Measurements from ENCODE around the gene ZNF654. TPM values are rescaled to one million over a fixed set of nuclear protein-coding genes. Genes with fewer than 3 reads are reported as not detected.
"Not testable (repeated sequence)": the region's sequence is repeated elsewhere in the genome, so short reads cannot be mapped to it uniquely, and the experiment has no call there.

The ZNF654 gene
- total and polyA plus RNA-seq, 2 donors (not counting 3 experiments of a cell fraction or from before 2014, with no cell fraction given), result 2.9 to 14.6 TPM

DNA sequence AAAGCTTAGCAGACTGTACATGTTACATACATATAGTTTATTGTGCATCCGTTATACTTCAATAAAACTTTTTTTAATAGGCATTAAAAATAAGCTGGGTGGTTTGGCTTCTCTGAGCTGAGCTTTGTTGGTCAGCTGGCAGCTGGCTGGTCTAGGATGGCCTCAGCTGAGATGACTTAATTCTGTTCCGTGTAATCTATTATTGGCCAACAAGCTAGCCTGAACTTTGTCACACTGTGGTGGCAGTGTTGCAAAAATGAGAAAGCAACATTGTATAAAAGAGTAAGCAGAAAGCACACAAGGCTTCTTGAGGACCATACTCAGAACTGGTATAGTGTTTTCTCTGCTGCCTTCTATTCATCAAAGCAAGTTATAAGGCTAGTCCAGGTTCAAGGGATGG lies 45.5 kb upstream of the ZNF654 start:
- Histone ChIP-seq H3K4me3 (replicated peaks in 1 of 3; ENCODE audit: insufficient read depth in 1 of 3, low read depth in 1 of 3, low read length in 3 of 3) (no peak overlapping the region), H3K9ac (replicated peaks; ENCODE audit: extremely low read depth, insufficient read depth, low read length) (no peak overlapping the region), H3K9me1 (replicated peaks; ENCODE audit: control insufficient read depth, extremely low read depth, insufficient read depth, low read length) (no peaks in the 10 kb centered on the region), H3K4me2 (ENCODE audit: insufficient read depth, low read length) (no peak overlapping the region), H2AFZ (ENCODE audit: low read depth, low read length) (no peak overlapping the region), H3K79me2 (ENCODE audit: control insufficient read depth, insufficient read depth, low read length) (no peaks in the 10 kb centered on the region), H3K27ac (ENCODE audit: insufficient read depth, low read depth, low read length) (no peak overlapping the region), H3K4me1 (ENCODE audit: control insufficient read depth, extremely low read depth, insufficient read depth, low read length) (no peaks in the 10 kb centered on the region), H3K36me3 (ENCODE audit: control insufficient read depth in 2 of 2, extremely low read depth in 1 of 2, insufficient read depth in 2 of 2, low read length in 2 of 2) (no peaks in the 10 kb centered on the region), H4K20me1 (replicated peaks; ENCODE audit: control insufficient read depth, extremely low read depth, insufficient read depth, low read length) (no peaks in the 10 kb centered on the region), H3K27me3 (ENCODE audit: control insufficient read depth in 2 of 2, insufficient read depth in 2 of 2, low read length in 2 of 2) (no peaks in the 10 kb centered on the region), H3K9me3 (replicated peaks; ENCODE audit: control insufficient read depth, insufficient read depth, low read length) (no peaks in the 10 kb centered on the region)
- FAIRE-seq (no peak), DNase-seq (ENCODE audit: low read depth, low spot score) (no peak)
- TF ChIP-seq POLR2AphosphoS5 (IDR thresholded peaks at IDR 0.05; ENCODE audit: insufficient read depth, low read depth, low read length) (no peak), GATA2 (IDR thresholded peaks at IDR 0.05; ENCODE audit: insufficient read depth, insufficient read length, low read depth, low read length) (no peak), EZH2 (IDR thresholded peaks at IDR 0.05; ENCODE audit: borderline replicate concordance, low read depth, low read length, severe bottlenecking) (no peak), MYC (IDR thresholded peaks at IDR 0.05; ENCODE audit: low read depth, low read length) (no peak), JUN (IDR thresholded peaks at IDR 0.05; ENCODE audit: borderline replicate concordance, insufficient read depth, insufficient read length, low read depth) (no peak)
- TF ChIP-seq, protein P1, sequence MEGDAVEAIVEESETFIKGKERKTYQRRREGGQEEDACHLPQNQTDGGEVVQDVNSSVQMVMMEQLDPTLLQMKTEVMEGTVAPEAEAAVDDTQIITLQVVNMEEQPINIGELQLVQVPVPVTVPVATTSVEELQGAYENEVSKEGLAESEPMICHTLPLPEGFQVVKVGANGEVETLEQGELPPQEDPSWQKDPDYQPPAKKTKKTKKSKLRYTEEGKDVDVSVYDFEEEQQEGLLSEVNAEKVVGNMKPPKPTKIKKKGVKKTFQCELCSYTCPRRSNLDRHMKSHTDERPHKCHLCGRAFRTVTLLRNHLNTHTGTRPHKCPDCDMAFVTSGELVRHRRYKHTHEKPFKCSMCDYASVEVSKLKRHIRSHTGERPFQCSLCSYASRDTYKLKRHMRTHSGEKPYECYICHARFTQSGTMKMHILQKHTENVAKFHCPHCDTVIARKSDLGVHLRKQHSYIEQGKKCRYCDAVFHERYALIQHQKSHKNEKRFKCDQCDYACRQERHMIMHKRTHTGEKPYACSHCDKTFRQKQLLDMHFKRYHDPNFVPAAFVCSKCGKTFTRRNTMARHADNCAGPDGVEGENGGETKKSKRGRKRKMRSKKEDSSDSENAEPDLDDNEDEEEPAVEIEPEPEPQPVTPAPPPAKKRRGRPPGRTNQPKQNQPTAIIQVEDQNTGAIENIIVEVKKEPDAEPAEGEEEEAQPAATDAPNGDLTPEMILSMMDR (IDR thresholded peaks at IDR 0.05; ENCODE audit: extremely low read depth in 1 of 2, insufficient read depth in 1 of 2, low read depth in 1 of 2, low read length in 2 of 2), result no peak
- TF ChIP-seq, protein P2, sequence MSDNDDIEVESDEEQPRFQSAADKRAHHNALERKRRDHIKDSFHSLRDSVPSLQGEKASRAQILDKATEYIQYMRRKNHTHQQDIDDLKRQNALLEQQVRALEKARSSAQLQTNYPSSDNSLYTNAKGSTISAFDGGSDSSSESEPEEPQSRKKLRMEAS (IDR thresholded peaks at IDR 0.05; ENCODE audit: insufficient read depth, insufficient read length), result no peak
- intact Hi-C loops (cut with micrococcal nuclease) (no loop called here), dilution Hi-C loops (cut with MboI; ENCODE audit: extremely low pct_ligation_motif_present, low sequenced_read_pairs) (no loop called here)
- CTCF ChIA-PET, result interaction anchor here (1.0 to 3.0 kb wide), 4 partner anchors 9 to 100 kb away, joined by 4 to 21 read pairs (median 6); no protein-coding TSS in a partner anchor
- BruUV-seq (replicated peaks), result no TSS peak
- POLR2A ChIA-PET, result no interaction called here

DNA sequence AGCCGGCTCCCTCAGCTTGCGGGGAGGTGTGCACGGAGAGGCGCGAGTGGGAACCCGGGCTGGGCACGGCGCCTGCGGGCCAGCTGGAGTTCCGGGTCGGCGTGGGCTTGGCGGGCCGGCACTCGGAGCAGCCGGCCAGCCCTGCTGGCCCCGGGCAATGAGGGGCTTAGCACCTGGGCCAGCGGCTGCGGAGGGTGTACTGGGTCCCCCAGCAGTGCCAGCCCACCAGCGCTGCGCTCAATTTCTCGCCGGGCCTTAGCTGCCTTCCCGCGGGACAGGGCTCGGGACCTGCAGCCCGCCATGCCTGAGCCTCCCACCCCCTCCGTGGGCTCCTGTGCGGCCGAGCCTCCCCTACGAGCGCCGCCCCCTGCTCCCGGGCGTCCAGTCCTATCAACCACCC lies 43.4 kb upstream of the ZNF654 start:
- dilution Hi-C loops (cut with MboI; ENCODE audit: extremely low pct_ligation_motif_present, low sequenced_read_pairs); H3K27me3 ChIP-seq (ENCODE audit: control insufficient read depth in 2 of 2, insufficient read depth in 2 of 2, low read length in 2 of 2); H3K27ac ChIP-seq (ENCODE audit: insufficient read depth, low read depth, low read length); FAIRE-seq; POLR2A ChIA-PET; BruUV-seq (replicated peaks); DNase-seq (ENCODE audit: low read depth, low spot score); H3K9me1 ChIP-seq (replicated peaks; ENCODE audit: control insufficient read depth, extremely low read depth, insufficient read depth, low read length); H3K79me2 ChIP-seq (ENCODE audit: control insufficient read depth, insufficient read depth, low read length); intact Hi-C loops (cut with micrococcal nuclease); H3K4me1 ChIP-seq (ENCODE audit: control insufficient read depth, extremely low read depth, insufficient read depth, low read length); H3K9me3 ChIP-seq (replicated peaks; ENCODE audit: control insufficient read depth, insufficient read depth, low read length); H3K4me2 ChIP-seq (ENCODE audit: insufficient read depth, low read length); H4K20me1 ChIP-seq (replicated peaks; ENCODE audit: control insufficient read depth, extremely low read depth, insufficient read depth, low read length); H3K4me3 ChIP-seq (replicated peaks in 1 of 3; ENCODE audit: insufficient read depth in 1 of 3, low read depth in 1 of 3, low read length in 3 of 3); H3K36me3 ChIP-seq (ENCODE audit: control insufficient read depth in 2 of 2, extremely low read depth in 1 of 2, insufficient read depth in 2 of 2, low read length in 2 of 2); H2AFZ ChIP-seq (ENCODE audit: low read depth, low read length); H3K9ac ChIP-seq (replicated peaks; ENCODE audit: extremely low read depth, insufficient read depth, low read length): not testable (repeated sequence)
- CTCF ChIA-PET, result interaction anchor here (3.0 kb wide), 1 partner anchor 11 kb away, joined by 21 read pairs; no protein-coding TSS in a partner anchor

Data from endothelial cell of umbilical vein (primary cell).